HL-60 (cell line): ENCODE results near the gene ATXN7L1.

ENCODE experiments used
- DNase-seq, 2 experiments: peaks; one replicate each; pipeline ENCODE4 v3.0.0-alpha.2; 2010 to 2020; ENCODE audit warnings: low read depth in 1 of 2, low spot score in 1 of 2
- H3K27ac ChIP-seq: fragments of 250-450 bp; sonication (Bioruptor Pico); replicated peaks from 2 replicates; pipeline ENCODE4 v1.5.1; 2020; ENCODE audit warnings: mild to moderate bottlenecking, moderate library complexity
- H3K27me3 ChIP-seq: fragments of 250-450 bp; sonication (Bioruptor Pico); 2 replicates; pipeline ENCODE4 v1.5.1; 2021; ENCODE audit warnings: mild to moderate bottlenecking, moderate library complexity; ENCODE audit not compliant: insufficient read depth, poor library complexity, severe bottlenecking
- H3K4me3 ChIP-seq: replicated peaks from 2 replicates; pipeline ENCODE4 v1.5.1; 2011; ENCODE audit warnings: mild to moderate bottlenecking, control low read depth, low read length; ENCODE audit not compliant: insufficient read depth
- CTCF ChIP-seq: IDR thresholded peaks from one replicate; pipeline ENCODE4 v1.5.1; 2011; ENCODE audit warnings: low read length, control low read depth, inconsistent platforms; ENCODE audit not compliant: insufficient read depth
- GABPA ChIP-seq: IDR thresholded peaks from 2 replicates; pipeline ENCODE4 v1.6.1; 2012; ENCODE audit warnings: low read depth
- POLR2AphosphoS5 ChIP-seq: IDR thresholded peaks from 2 replicates; pipeline ENCODE4 v1.6.1; 2012; ENCODE audit warnings: low read depth
- REST ChIP-seq: IDR thresholded peaks from 2 replicates; pipeline ENCODE4 v1.6.1; 2012; ENCODE audit warnings: low read depth; ENCODE audit not compliant: insufficient replicate concordance
- SPI1 ChIP-seq: IDR thresholded peaks from 2 replicates; pipeline ENCODE4 v1.6.1; 2012; ENCODE audit warnings: low read depth, mild to moderate bottlenecking, borderline replicate concordance

Gene ATXN7L1

DNA sequence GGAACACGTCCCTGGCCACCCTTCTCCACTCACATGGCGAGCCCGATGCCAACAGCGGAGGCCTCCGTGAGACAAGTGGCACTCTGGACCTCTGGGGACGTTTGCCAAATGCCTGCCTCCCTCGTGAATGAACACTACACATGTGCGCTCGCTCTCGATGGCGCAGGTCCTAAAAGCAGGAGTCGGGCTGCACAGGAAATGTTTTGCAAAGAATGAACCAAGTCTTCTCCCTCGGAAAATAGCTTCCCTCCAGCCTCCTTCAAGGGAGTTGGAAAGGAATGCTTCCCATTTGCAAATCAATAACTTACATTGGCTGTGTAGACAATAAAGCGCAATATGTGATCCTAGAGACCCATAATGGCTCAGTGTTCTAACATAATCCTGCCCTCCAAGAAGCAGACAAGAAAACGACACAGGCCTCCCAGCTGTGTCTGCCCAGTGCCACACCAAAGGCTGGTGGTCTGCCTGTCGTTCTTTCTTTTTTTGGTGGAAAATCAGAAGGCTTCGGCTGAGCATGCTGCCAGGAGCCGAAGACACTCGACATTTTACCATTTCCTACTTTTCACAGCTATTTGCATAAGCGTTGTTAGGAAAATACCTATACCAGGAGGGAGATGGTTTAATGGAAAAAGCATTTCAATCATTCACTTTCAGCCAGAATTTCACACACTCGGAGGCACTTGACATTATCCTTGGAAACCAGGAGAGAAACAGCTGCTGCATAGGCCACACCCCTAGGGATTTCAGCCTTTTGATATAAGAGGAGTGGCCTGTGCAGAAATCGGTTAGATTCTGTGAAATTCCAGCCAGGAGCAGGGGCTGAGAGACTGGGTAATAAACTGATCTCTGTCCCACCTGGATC, 38.4 kb downstream of the ATXN7L1 start:
- DNase-seq = no peak
- TF ChIP-seq CTCF (no peak), REST (no peak), SPI1 (no peak), GABPA (no peak), POLR2AphosphoS5 (no peak)
- no peak overlapping the region for H3K4me3 ChIP-seq
- no peak overlapping the region for H3K27ac ChIP-seq
- H3K27me3 ChIP-seq = no peaks in the 10 kb centered on the region

DNA sequence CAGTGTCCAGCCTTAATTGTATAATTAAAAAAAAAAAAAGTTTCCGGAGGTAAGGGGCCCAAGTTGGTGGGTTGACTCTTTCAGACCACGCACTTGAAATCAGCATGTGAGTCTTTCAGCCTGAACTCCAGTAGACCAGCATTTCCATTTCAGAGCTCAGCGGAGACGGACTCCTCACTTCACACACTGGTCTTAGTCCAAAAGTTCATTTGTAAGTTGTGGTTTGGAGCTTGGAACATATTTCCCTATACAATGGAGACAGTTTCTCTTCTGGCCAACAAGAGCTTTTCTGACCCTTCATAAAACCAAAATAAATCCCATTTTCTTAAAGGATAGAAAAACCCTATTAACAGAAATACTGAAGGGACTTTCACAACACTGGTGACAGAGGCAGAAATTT, 41.0 kb downstream of the ATXN7L1 start:
- no peak for DNase-seq
- Histone ChIP-seq H3K27me3 (no peaks in the 10 kb centered on the region), H3K4me3 (no peak overlapping the region), H3K27ac (no peak overlapping the region)
- TF ChIP-seq SPI1 (no peak), REST (no peak), CTCF (no peak), GABPA (no peak), POLR2AphosphoS5 (no peak)

DNA sequence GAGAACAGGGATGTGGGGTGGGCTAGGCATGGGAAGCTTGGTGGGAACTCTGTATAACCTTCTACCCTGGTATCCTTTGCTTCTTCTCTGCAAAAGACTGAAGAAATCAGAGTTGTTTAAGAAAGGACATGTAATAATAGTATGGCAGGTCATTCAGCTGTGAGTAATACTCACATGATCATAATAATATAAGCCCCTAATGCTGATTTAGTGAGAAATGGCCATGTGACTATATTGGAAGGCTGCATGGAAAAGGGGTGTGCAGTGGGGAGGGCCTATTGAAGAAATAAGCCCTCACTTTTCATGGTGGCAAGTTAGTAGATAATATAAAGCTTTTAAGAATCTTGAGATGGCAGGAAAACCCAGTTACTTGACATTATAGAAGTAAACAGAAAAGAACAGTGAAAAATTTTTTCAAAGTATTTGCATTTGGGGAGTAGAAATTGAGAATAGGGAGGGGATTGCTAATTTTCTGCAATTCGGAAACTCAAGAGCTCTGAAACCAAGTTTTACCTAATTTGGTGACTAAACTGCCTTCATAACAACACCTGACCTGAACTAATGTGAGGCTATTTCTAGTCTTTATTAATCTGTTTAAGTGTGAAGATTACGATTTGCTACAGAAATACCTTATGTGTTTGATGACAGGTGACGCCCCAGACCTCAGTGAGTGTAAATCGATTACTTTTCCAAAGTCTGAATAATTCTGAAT, 44.4 kb downstream of the ATXN7L1 start:
- no peak for DNase-seq
- Histone ChIP-seq H3K4me3 (no peak overlapping the region), H3K27me3 (no peaks in the 10 kb centered on the region), H3K27ac (no peak overlapping the region)
- TF ChIP-seq REST (no peak), GABPA (no peak), POLR2AphosphoS5 (no peak), SPI1 (no peak), CTCF (no peak)
